Hematopoietic multipotent progenitor cell treated with erythropoietin and hydrocortisone succinate and interleukin-3 and kit ligand, for 15 days (in vitro differentiated cells): ENCODE data around the gene NFAM1.

Experiments used
- DNase-seq: peaks from one replicate; pipeline ENCODE4 v3.0.0-alpha.2; 2015; ENCODE audit warnings: low spot score

NFAM1 gene

DNA sequence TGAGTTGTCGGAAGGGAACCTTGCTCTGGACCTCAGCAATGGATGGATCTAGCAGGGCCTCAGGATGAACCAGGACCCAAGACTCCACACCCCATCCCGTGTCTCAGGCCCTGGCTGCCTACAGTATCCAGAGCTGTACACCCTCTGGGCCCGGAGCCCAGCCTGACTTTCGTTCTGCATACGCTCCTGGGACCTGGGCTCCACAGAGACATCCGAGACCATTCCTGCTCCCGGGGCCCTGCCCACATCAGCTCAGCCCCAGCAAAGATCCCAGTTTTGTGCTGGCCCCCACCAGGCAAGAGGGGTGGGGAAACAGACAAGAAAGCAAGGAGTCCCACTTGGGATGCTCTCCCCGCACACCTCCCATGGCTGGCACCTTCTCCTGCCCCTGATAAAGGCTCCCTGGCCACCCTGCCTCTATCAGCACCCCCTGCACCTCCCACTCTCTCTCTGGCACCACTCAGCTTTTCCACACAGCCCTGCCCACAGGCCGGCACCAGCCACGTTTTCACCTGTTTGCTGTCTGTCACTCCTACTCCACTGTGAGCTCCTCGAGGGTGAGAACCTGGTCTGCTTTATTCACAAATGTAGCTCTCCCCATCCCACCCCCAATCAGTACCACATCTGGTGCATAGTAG is 97.2 kb downstream of the NFAM1 start:
- DNase-seq, result no peak

DNA sequence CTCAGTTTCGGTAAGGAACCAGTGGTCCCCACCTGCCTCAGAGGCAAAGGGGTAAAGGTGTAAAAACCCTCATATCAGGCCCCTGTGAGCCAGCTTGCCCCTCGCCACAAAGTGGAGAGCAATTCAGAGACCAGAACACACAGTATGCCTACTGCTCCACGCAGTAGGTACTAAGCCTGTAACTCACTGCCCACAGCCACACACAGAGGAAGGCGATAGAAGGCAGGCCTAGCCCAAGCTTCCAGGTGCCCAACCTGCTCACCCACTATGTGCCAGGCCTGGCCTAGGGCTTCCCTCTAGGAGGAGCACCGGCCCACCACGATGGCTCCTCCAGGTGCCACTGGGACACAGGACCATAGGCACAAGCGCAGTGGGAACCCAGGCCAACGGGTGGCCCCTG is 98.7 kb downstream of the NFAM1 start:
- no peak for DNase-seq

DNA sequence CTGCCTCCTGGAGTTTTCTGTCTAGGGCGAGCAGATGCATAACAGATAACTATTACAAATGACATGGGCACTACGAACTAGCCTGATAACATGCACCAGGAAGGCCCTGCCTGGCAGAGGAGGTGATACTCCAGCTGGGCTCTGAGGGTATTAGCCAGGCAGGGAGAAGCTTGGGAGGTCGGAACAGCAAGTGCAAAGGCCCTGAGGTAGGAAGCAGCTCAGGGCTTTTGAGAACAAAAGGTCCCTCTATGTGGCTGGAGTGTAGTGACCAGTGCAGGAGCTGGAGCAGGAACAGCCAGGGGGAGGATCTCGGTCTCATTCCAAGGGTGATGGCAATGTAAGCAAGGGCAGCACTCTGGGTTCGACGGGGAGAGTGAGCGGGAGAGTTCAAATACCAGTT is 100.1 kb downstream of the NFAM1 start:
- no peak for DNase-seq

DNA sequence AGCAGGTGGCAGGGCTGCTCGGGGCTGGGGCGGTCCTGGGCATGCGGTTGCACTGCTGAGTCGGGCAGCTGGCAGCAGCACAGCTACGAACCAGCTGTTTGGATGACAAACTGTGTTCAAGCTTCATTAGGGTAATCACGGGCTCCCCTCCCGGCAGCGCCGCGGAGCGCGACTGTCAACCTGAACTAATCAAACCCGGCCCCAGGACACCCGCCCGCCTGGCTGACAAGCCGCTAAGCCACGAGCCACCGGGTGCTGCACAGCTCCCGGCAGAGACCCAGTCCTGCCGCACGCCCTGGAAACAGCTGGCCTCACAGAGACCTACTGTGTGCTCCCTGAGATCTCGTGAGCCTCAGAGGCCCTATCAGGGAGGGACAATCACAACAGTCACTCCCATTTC is 101.2 kb downstream of the NFAM1 start:
- DNase-seq, result no peak
